Endothelial cell of umbilical vein (primary cell): ENCODE measurements around the gene MIA. TPM values are rescaled to one million over a fixed set of nuclear protein-coding genes. Genes with fewer than 3 reads are reported as not detected.

Source experiments
- BruUV-seq: library from RNA; stranded (reverse); fragments of 400-500 nt; replicated peaks from 2 replicates; lab custom pipeline; 2021; lab: Mats Ljungman, UMichigan
- CTCF ChIA-PET: fragments of 300-600, 350-600 bp; sonication (Branson Sonifier 250); formaldehyde crosslinking; loops from one replicate; lab custom pipeline; 2021; ENCODE audit warnings: antibody characterized with exemption, inconsistent platforms; lab: Charles Lee
- POLR2A ChIA-PET: fragments of 300-600, 350-600 bp; sonication (Branson Sonifier 250); formaldehyde crosslinking; loops from one replicate; lab custom pipeline; 2021; ENCODE audit warnings: antibody characterized with exemption, inconsistent platforms; lab: Charles Lee
- DNase-seq: peaks from one replicate; pipeline ENCODE4 v3.0.0-alpha.2; 2011; ENCODE audit warnings: low read depth, low spot score
- FAIRE-seq: peaks from 2 replicates; lab custom pipeline; 2011; peaks lifted over from hg19 to GRCh38; lab: Jason Lieb, UNC
- H2AFZ ChIP-seq: 2 replicates; pipeline ENCODE4 v1.6.0; 2012; ENCODE audit warnings: low read depth, low read length, control low read depth, inconsistent platforms
- H3K27ac ChIP-seq: 2 replicates; pipeline ENCODE4 v1.5.1; 2011; ENCODE audit warnings: low read depth, mild to moderate bottlenecking, control low read depth, low read length, moderate library complexity; ENCODE audit not compliant: insufficient read depth
- H3K27me3 ChIP-seq, 2 experiments: 2 replicates each; pipeline versions ENCODE4 v1.6.0 to v1.6.1; 2011; ENCODE audit warnings: low read length in 2 of 2, mixed read lengths in 1 of 2; ENCODE audit not compliant: control insufficient read depth in 2 of 2, insufficient read depth in 2 of 2
- H3K36me3 ChIP-seq, 2 experiments: 2 replicates in 1 of 2; 3 replicates in 1 of 2; pipeline ENCODE4 v1.5.1; 2011; ENCODE audit warnings: low read length in 2 of 2, mild to moderate bottlenecking in 1 of 2, moderate library complexity in 1 of 2; ENCODE audit not compliant: control insufficient read depth in 2 of 2, insufficient read depth in 2 of 2; ENCODE audit errors: extremely low read depth in 1 of 2
- H3K4me1 ChIP-seq: 3 replicates; pipeline ENCODE4 v1.5.1; 2011; ENCODE audit warnings: mild to moderate bottlenecking, low read length; ENCODE audit not compliant: control insufficient read depth, insufficient read depth; ENCODE audit errors: extremely low read depth
- H3K4me2 ChIP-seq: 2 replicates; pipeline ENCODE4 v1.6.1; 2011; ENCODE audit warnings: low read length, control low read depth, mixed read lengths; ENCODE audit not compliant: insufficient read depth
- H3K4me3 ChIP-seq, 3 experiments: fragments of 200-600 bp in 1 of 3; sonication (generic), shearing (Covaris generic) in 1 of 3; replicated peaks in 1 of 3; 2 replicates each; pipeline ENCODE4 v1.5.1; 2011 to 2016; ENCODE audit warnings: control low read depth in 3 of 3, low read length in 3 of 3, mild to moderate bottlenecking in 2 of 3, inconsistent platforms in 1 of 3, low read depth in 1 of 3, moderate library complexity in 1 of 3; ENCODE audit not compliant: insufficient read depth in 1 of 3
- H3K79me2 ChIP-seq: 2 replicates; pipeline ENCODE4 v1.6.0; 2012; ENCODE audit warnings: low read length, inconsistent platforms; ENCODE audit not compliant: control insufficient read depth, insufficient read depth
- H3K9ac ChIP-seq: replicated peaks from 2 replicates; pipeline ENCODE3; 2011; ENCODE audit warnings: low read length, control low read depth; ENCODE audit not compliant: insufficient read depth; ENCODE audit errors: extremely low read depth
- H3K9me1 ChIP-seq: replicated peaks from 3 replicates; pipeline ENCODE4 v1.6.0; 2011; ENCODE audit warnings: mild to moderate bottlenecking, low read length; ENCODE audit not compliant: control insufficient read depth, insufficient read depth; ENCODE audit errors: extremely low read depth
- H3K9me3 ChIP-seq: replicated peaks from 2 replicates; pipeline ENCODE4 v1.5.1; 2012; ENCODE audit warnings: low read length, inconsistent platforms; ENCODE audit not compliant: control insufficient read depth, insufficient read depth
- H4K20me1 ChIP-seq: replicated peaks from 2 replicates; pipeline ENCODE3; 2011; ENCODE audit warnings: mild to moderate bottlenecking, low read length; ENCODE audit not compliant: control insufficient read depth, insufficient read depth; ENCODE audit errors: extremely low read depth
- EZH2 ChIP-seq: IDR thresholded peaks from 2 replicates; pipeline ENCODE4 v1.6.1; 2012; ENCODE audit warnings: borderline replicate concordance, low read depth, mild to moderate bottlenecking, moderate library complexity, low read length, inconsistent platforms; ENCODE audit not compliant: severe bottlenecking
- FOS ChIP-seq: IDR thresholded peaks from 2 replicates; pipeline ENCODE4 v1.6.1; 2011; ENCODE audit warnings: mild to moderate bottlenecking, low read length, moderate library complexity, borderline replicate concordance; ENCODE audit not compliant: insufficient read depth
- GATA2 ChIP-seq: IDR thresholded peaks from 2 replicates; pipeline ENCODE4 v1.7.0; 2011; ENCODE audit warnings: low read depth, mild to moderate bottlenecking, moderate library complexity, mixed read lengths, low read length; ENCODE audit not compliant: insufficient read length, insufficient read depth
- JUN ChIP-seq: IDR thresholded peaks from 2 replicates; pipeline ENCODE4 v1.6.1; 2011; ENCODE audit warnings: borderline replicate concordance, low read depth; ENCODE audit not compliant: insufficient read length, insufficient read depth
- MYC ChIP-seq: IDR thresholded peaks from one replicate; pipeline ENCODE4 v1.6.1; 2011; ENCODE audit warnings: mild to moderate bottlenecking, low read depth, low read length
- POLR2A ChIP-seq: IDR thresholded peaks from 2 replicates; pipeline ENCODE4 v1.6.1; 2012; ENCODE audit warnings: low read depth, mild to moderate bottlenecking, control low read depth, low read length
- POLR2AphosphoS5 ChIP-seq: IDR thresholded peaks from 2 replicates; pipeline ENCODE4 v1.6.1; 2012; ENCODE audit warnings: low read depth, mild to moderate bottlenecking, control low read depth, low read length, moderate library complexity; ENCODE audit not compliant: insufficient read depth
- dilution Hi-C: fragments of 300-500 bp; cut with MboI; formaldehyde crosslinking; loops from one replicate; pipeline ENCODE4 v1.15.0; 2019; ENCODE audit warnings: low sequenced_read_pairs; ENCODE audit not compliant: extremely low pct_ligation_motif_present
- intact Hi-C: fragments of 100-400 bp; cut with micrococcal nuclease; formaldehyde crosslinking; loops from one replicate; pipeline ENCODE4 v1.10.0; 2022
- polyA plus RNA-seq, 4 experiments: library from polyadenylated mRNA; depleted of rRNA in 3 of 4; stranded (reverse) in 3 of 4; unstranded in 1 of 4; fragments of >200 nt; gene quantifications; 2 replicates each; pipeline versions ENCODE4 v1.2.1 to v1.2.3, GENCODE V29; 2011 to 2012; ENCODE audit warnings: missing spikeins in 1 of 4
- total RNA-seq: library from RNA; stranded (reverse); gene quantifications from 2 replicates; pipeline ENCODE4 v1.2.3, GENCODE V29; 2021
- TF ChIP-seq, protein P1 (sequence below): IDR thresholded peaks from 2 replicates; pipeline ENCODE4 v1.6.1; 2011; ENCODE audit not compliant: insufficient read depth, insufficient read length
- TF ChIP-seq, protein P2 (sequence below), 2 donors: IDR thresholded peaks; 1 replicate in 1 of 2; 2 replicates in 1 of 2; pipeline ENCODE4 v1.5.1; 2011; ENCODE audit warnings: low read length in 2 of 2, mild to moderate bottlenecking in 2 of 2, moderate library complexity in 2 of 2, control low read depth in 1 of 2, inconsistent platforms in 1 of 2, low read depth in 1 of 2; ENCODE audit not compliant: insufficient read depth in 1 of 2; ENCODE audit errors: extremely low read depth in 1 of 2

MIA gene
- total and polyA plus RNA-seq, 2 donors (not counting 3 experiments of a cell fraction or from before 2014, with no cell fraction given), result 0.32 TPM; not detected in 1

DNA sequence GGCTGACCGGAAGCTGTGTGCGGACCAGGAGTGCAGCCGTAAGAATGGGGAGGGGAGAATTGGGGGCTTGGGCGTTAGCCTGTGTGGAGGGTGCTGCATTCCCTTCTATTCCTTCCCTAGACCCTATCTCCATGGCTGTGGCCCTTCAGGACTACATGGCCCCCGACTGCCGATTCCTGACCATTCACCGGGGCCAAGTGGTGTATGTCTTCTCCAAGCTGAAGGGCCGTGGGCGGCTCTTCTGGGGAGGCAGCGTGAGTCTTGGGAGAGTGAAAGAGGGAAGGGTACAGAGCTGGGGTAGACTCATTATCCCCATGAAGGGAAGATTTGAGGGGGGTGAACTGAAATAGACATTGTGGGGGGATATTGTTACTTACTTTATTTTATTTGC lies 306 bp downstream of the MIA start:
- CTCF ChIA-PET, result no interaction called here
- DNase-seq (no peak), FAIRE-seq (no peak)
- no peak overlapping the region for H3K4me3 ChIP-seq
- H3K9me1 ChIP-seq, result no peaks in the 10 kb centered on the region
- H3K9me3 ChIP-seq, result no peaks in the 10 kb centered on the region
- dilution Hi-C loops, result no loop called here
- H3K36me3 ChIP-seq, result no peaks in the 10 kb centered on the region
- intact Hi-C loops, result no loop called here
- no peak overlapping the region for H3K9ac ChIP-seq
- no peaks in the 10 kb centered on the region for H4K20me1 ChIP-seq
- TF ChIP-seq POLR2A (no peak), GATA2 (no peak), POLR2AphosphoS5 (no peak), EZH2 (no peak)
- TF ChIP-seq, protein P1, sequence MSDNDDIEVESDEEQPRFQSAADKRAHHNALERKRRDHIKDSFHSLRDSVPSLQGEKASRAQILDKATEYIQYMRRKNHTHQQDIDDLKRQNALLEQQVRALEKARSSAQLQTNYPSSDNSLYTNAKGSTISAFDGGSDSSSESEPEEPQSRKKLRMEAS, result no peak
- peaks cover 17% of the 10 kb centered on the region for H3K4me1 ChIP-seq
- no peak overlapping the region for H2AFZ ChIP-seq
- POLR2A ChIA-PET, result no interaction called here
- H3K79me2 ChIP-seq, result no peaks in the 10 kb centered on the region
- no peaks in the 10 kb centered on the region for H3K27me3 ChIP-seq
- no peak overlapping the region for H3K27ac ChIP-seq
- no TSS peak for BruUV-seq
- H3K4me2 ChIP-seq, result no peak overlapping the region

DNA sequence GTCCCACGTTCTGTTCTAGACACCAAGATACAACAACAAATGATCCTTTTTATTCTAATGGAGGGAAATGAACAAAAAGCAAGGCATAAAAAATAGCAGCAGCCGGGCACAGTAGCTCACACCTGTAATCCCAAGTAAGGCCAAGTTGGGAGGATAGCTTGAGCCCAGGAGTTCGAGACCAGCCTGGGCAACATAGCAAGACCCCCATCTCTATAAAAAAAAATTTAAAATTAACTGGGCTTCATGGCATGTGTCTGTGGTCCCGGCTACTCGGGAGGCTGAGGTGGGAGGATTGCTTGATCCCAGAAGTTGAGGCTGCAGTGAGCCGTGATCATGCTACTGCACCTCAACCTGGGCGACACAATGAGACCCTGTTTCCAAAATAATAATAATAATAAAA lies 1.0 kb downstream of the MIA start:
- dilution Hi-C loops, result no loop called here

More for the DNA sequence above, 1.0 kb downstream of the MIA start:
- Histone ChIP-seq H3K79me2 (no peaks in the 10 kb centered on the region), H3K27me3 (no peaks in the 10 kb centered on the region), H3K4me1 (peaks cover 17% of the 10 kb centered on the region), H3K4me3 (no peak overlapping the region), H3K9me1 (no peaks in the 10 kb centered on the region), H3K4me2 (no peak overlapping the region), H3K36me3 (no peaks in the 10 kb centered on the region), H2AFZ (no peak overlapping the region), H4K20me1 (no peaks in the 10 kb centered on the region), H3K9ac (no peak overlapping the region), H3K9me3 (no peaks in the 10 kb centered on the region), H3K27ac (no peak overlapping the region)
- DNase-seq (no peak), FAIRE-seq (no peak)
- BruUV-seq, result no TSS peak
- CTCF ChIA-PET, result interaction anchor here (0.7 to 3.5 kb wide), 4 partner anchors 10 to 113 kb away, joined by 3 to 35 read pairs (median 9); partner anchors contain the start of gene EGLN2
- TF ChIP-seq MYC (no peak), POLR2AphosphoS5 (no peak), FOS (no peak), GATA2 (no peak), POLR2A (no peak), JUN (no peak), EZH2 (no peak)
- TF ChIP-seq, protein P1, result no peak
- TF ChIP-seq, protein P2, sequence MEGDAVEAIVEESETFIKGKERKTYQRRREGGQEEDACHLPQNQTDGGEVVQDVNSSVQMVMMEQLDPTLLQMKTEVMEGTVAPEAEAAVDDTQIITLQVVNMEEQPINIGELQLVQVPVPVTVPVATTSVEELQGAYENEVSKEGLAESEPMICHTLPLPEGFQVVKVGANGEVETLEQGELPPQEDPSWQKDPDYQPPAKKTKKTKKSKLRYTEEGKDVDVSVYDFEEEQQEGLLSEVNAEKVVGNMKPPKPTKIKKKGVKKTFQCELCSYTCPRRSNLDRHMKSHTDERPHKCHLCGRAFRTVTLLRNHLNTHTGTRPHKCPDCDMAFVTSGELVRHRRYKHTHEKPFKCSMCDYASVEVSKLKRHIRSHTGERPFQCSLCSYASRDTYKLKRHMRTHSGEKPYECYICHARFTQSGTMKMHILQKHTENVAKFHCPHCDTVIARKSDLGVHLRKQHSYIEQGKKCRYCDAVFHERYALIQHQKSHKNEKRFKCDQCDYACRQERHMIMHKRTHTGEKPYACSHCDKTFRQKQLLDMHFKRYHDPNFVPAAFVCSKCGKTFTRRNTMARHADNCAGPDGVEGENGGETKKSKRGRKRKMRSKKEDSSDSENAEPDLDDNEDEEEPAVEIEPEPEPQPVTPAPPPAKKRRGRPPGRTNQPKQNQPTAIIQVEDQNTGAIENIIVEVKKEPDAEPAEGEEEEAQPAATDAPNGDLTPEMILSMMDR (IDR thresholded peaks at IDR 0.05; ENCODE audit: extremely low read depth in 1 of 2, insufficient read depth in 1 of 2, low read depth in 1 of 2, low read length in 2 of 2), result no peak
- POLR2A ChIA-PET, result no interaction called here
- intact Hi-C loops, result no loop called here
